Hepatocyte (in vitro differentiated cells): ENCODE results near the gene BTN2A1.

Experiments
- EZH2phosphoT487 ChIP-seq: fragments of 200-600 bp; sonication (generic); IDR thresholded peaks from one replicate; pipeline ENCODE4 v1.6.1; 2018; ENCODE audit warnings: antibody characterized with exemption, mild to moderate bottlenecking, low read depth, moderate library complexity; ENCODE audit not compliant: unreplicated experiment, severe bottlenecking
- TF ChIP-seq, protein P1 (sequence below): fragments of 200-600 bp; sonication (generic); IDR thresholded peaks from 2 replicates; pipeline ENCODE4 v1.5.1; 2016; ENCODE audit warnings: antibody characterized with exemption, mild to moderate bottlenecking; ENCODE audit not compliant: poor library complexity

DNA sequence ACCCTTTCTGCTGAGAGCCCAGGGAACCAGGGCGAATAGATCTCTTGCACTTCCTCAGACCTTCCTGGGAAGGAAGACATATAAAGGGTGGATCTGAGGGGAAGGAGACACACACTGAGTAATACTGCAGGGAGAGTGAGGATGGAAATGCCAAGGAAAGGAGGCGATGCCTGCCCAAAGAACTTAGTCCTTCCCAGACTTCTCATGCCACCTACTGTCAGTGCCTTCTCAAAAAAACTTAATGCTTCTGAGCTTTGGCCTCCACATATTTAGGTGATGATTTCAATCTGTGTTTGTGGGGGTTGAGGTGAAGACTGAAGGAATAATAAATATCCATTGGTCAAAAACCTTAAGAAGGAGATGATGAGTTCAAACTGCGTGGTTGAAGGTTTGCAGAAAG lies 46.0 kb upstream of the BTN2A1 start:
- TF ChIP-seq, protein P1, sequence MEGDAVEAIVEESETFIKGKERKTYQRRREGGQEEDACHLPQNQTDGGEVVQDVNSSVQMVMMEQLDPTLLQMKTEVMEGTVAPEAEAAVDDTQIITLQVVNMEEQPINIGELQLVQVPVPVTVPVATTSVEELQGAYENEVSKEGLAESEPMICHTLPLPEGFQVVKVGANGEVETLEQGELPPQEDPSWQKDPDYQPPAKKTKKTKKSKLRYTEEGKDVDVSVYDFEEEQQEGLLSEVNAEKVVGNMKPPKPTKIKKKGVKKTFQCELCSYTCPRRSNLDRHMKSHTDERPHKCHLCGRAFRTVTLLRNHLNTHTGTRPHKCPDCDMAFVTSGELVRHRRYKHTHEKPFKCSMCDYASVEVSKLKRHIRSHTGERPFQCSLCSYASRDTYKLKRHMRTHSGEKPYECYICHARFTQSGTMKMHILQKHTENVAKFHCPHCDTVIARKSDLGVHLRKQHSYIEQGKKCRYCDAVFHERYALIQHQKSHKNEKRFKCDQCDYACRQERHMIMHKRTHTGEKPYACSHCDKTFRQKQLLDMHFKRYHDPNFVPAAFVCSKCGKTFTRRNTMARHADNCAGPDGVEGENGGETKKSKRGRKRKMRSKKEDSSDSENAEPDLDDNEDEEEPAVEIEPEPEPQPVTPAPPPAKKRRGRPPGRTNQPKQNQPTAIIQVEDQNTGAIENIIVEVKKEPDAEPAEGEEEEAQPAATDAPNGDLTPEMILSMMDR = no peak
- TF ChIP-seq EZH2phosphoT487 = no peak
